Fibroblast of lung (primary cell): ENCODE data around the gene BANF2. TPM values are rescaled to one million over a fixed set of nuclear protein-coding genes. Genes with fewer than 3 reads are reported as not detected.

Experiments used
- DNase-seq, 2 donors: peaks; one replicate each; pipeline versions ENCODE4 v3.0.0 to v3.0.0-alpha.2; 2010; ENCODE audit warnings: low read depth in 2 of 2
- H2AFZ ChIP-seq: 2 replicates; pipeline ENCODE4 v1.5.1; 2012; ENCODE audit warnings: low read length, control low read depth, inconsistent platforms
- H3K27ac ChIP-seq: 2 replicates; pipeline ENCODE4 v1.5.1; 2011; ENCODE audit warnings: low read length, control low read depth; ENCODE audit not compliant: insufficient read depth
- H3K27me3 ChIP-seq: 2 replicates; pipeline ENCODE4 v1.5.1; 2011; ENCODE audit warnings: mild to moderate bottlenecking, low read length; ENCODE audit not compliant: control insufficient read depth, insufficient read depth
- H3K36me3 ChIP-seq: 2 replicates; pipeline ENCODE4 v1.5.1; 2011; ENCODE audit warnings: low read length; ENCODE audit not compliant: control insufficient read depth, insufficient read depth
- H3K4me1 ChIP-seq: 2 replicates; pipeline ENCODE4 v1.5.1; 2011; ENCODE audit warnings: low read length; ENCODE audit not compliant: control insufficient read depth, insufficient read depth; ENCODE audit errors: extremely low read depth
- H3K4me2 ChIP-seq: 2 replicates; pipeline ENCODE4 v1.5.1; 2011; ENCODE audit warnings: low read length, control low read depth; ENCODE audit not compliant: insufficient read depth; ENCODE audit errors: extremely low read depth
- H3K4me3 ChIP-seq, 4 experiments: fragments of 200-600 bp in 1 of 4; sonication (generic) in 1 of 4; replicated peaks in 1 of 4; 2 replicates each; pipeline ENCODE4 v1.5.1; 2011 to 2016; ENCODE audit warnings: low read length in 4 of 4, low read depth in 3 of 4, mild to moderate bottlenecking in 3 of 4, control low read depth in 2 of 4, inconsistent platforms in 1 of 4, mixed read lengths in 1 of 4; ENCODE audit not compliant: insufficient read depth in 1 of 4; ENCODE audit errors: control extremely low read depth in 1 of 4
- H3K79me2 ChIP-seq: 2 replicates; pipeline ENCODE4 v1.5.1; 2012; ENCODE audit warnings: mild to moderate bottlenecking, low read length, inconsistent platforms; ENCODE audit not compliant: control insufficient read depth, insufficient read depth
- H3K9ac ChIP-seq: 2 replicates; pipeline ENCODE4 v1.5.1; 2011; ENCODE audit warnings: mild to moderate bottlenecking, low read length, control low read depth; ENCODE audit not compliant: insufficient read depth
- H3K9me3 ChIP-seq: 2 replicates; pipeline ENCODE4 v1.5.1; 2012; ENCODE audit warnings: low read depth, low read length; ENCODE audit not compliant: control insufficient read depth, insufficient read depth
- H4K20me1 ChIP-seq: 2 replicates; pipeline ENCODE4 v1.5.1; 2011; ENCODE audit warnings: low read length; ENCODE audit not compliant: control insufficient read depth, insufficient read depth; ENCODE audit errors: extremely low read depth
- EZH2 ChIP-seq: IDR thresholded peaks from 2 replicates; pipeline ENCODE4 v1.5.1; 2012; ENCODE audit warnings: low read length, control low read depth, mild to moderate bottlenecking; ENCODE audit errors: missing control alignments
- polyA plus RNA-seq, 2 donors: library from polyadenylated mRNA; depleted of rRNA in 1 of 2; stranded (reverse) in 1 of 2; unstranded in 1 of 2; fragments of >200 nt; gene quantifications; 2 replicates each; pipeline ENCODE4 v1.2.1, GENCODE V29; 2011 to 2012; ENCODE audit warnings: missing spikeins in 1 of 2
- total RNA-seq: library from RNA; depleted of rRNA; stranded (reverse); fragments of >200 nt; gene quantifications from 2 replicates; pipeline ENCODE4 v1.2.1, GENCODE V29; 2014
- TF ChIP-seq, protein P1 (sequence below), 2 donors: IDR thresholded peaks in 1 of 2; conservative IDR thresholded peaks in 1 of 2; 1 replicate in 1 of 2; 2 replicates in 1 of 2; pipeline ENCODE4 v1.5.1; 2011 to 2012; ENCODE audit warnings: low read length in 2 of 2, control low read depth in 1 of 2, inconsistent platforms in 1 of 2, low read depth in 1 of 2, mild to moderate bottlenecking in 1 of 2

Gene BANF2
- total and polyA plus RNA-seq, 2 donors (not counting 1 experiment from before 2014, with no cell fraction given): not detected

DNA sequence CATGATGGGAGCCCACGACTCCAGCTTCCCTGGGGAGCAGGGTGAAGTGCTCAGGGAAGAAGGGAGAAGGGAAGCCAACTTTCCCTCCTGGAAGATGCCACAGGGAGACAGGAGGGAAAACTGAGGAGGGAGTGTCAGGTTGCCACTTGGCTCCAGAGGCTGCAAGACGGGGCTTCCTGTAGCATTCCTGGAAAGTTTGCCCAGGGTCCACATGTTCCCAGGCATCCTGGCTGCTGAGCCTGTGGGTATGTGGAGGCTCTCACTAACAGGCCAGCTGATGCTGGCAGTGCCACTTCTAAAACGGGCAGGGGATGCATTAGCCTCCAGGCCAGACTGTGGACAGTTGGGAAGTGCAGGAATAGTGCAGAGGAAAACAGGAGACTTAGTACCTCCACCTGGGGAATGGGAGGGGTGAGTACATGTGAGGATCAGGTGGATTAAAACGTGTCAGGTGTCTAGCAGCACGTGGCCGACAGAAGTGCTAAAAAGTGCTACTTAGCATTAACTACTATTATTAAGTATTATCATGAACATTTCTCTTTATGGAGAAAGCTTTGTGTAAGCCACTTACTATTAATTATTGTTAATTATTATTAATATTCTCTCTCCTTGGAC is 33.2 kb downstream of the BANF2 start:
- no peaks in the 10 kb centered on the region for H4K20me1 ChIP-seq
- no peak overlapping the region for H3K27ac ChIP-seq
- H3K36me3 ChIP-seq: no peaks in the 10 kb centered on the region
- H3K4me1 ChIP-seq: no peaks in the 10 kb centered on the region
- H2AFZ ChIP-seq: no peak overlapping the region
- no peak overlapping the region for H3K4me3 ChIP-seq
- no peak overlapping the region for H3K9ac ChIP-seq
- H3K27me3 ChIP-seq: no peaks in the 10 kb centered on the region
- TF ChIP-seq EZH2: no peak
- TF ChIP-seq, protein P1, sequence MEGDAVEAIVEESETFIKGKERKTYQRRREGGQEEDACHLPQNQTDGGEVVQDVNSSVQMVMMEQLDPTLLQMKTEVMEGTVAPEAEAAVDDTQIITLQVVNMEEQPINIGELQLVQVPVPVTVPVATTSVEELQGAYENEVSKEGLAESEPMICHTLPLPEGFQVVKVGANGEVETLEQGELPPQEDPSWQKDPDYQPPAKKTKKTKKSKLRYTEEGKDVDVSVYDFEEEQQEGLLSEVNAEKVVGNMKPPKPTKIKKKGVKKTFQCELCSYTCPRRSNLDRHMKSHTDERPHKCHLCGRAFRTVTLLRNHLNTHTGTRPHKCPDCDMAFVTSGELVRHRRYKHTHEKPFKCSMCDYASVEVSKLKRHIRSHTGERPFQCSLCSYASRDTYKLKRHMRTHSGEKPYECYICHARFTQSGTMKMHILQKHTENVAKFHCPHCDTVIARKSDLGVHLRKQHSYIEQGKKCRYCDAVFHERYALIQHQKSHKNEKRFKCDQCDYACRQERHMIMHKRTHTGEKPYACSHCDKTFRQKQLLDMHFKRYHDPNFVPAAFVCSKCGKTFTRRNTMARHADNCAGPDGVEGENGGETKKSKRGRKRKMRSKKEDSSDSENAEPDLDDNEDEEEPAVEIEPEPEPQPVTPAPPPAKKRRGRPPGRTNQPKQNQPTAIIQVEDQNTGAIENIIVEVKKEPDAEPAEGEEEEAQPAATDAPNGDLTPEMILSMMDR (conservative IDR thresholded peaks at IDR 0.05 in 1 of 2, IDR thresholded peaks at IDR 0.05 in 1 of 2; ENCODE audit: low read depth in 1 of 2, low read length in 2 of 2): no peak
- no peak overlapping the region for H3K4me2 ChIP-seq
- DNase-seq: no peak
- H3K79me2 ChIP-seq: no peaks in the 10 kb centered on the region
- H3K9me3 ChIP-seq: no peaks in the 10 kb centered on the region

DNA sequence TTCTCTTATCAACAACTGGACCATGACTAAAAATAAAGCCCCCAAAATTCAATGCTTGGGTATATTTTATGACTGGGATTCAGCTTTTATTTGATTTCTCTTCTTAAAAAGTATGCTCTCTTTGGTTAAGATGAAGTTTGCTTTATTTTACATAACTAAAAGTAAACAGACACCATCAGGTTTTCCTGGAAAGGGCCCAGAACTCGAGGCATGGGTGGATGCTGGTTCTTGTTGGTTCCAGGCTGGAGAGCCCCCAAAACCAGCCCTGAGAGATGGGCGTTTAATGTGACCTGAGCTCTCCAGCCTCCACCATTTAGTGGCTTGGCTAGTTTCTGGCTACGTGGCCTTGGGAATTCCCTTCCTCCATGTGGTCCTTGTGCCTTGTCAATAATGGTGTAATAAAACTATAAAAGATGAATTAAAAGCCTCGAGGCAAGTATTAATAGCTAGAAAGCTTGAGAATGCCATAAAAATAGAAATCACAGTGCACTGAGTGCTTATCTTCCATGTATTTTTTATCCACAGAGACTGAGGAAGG is 34.1 kb downstream of the BANF2 start:
- H3K4me1 ChIP-seq: no peaks in the 10 kb centered on the region
- H3K27me3 ChIP-seq: no peaks in the 10 kb centered on the region
- no peaks in the 10 kb centered on the region for H3K79me2 ChIP-seq
- no peak for DNase-seq
- H3K9me3 ChIP-seq: no peaks in the 10 kb centered on the region
- no peak overlapping the region for H3K9ac ChIP-seq
- H3K27ac ChIP-seq: no peak overlapping the region
- H2AFZ ChIP-seq: no peak overlapping the region
- H3K4me3 ChIP-seq: no peak overlapping the region
- TF ChIP-seq EZH2: no peak
- TF ChIP-seq, protein P1 (conservative IDR thresholded peaks at IDR 0.05 in 1 of 2, IDR thresholded peaks at IDR 0.05 in 1 of 2; ENCODE audit: low read depth in 1 of 2, low read length in 2 of 2): no peak
- no peaks in the 10 kb centered on the region for H4K20me1 ChIP-seq
- no peak overlapping the region for H3K4me2 ChIP-seq
- no peaks in the 10 kb centered on the region for H3K36me3 ChIP-seq

DNA sequence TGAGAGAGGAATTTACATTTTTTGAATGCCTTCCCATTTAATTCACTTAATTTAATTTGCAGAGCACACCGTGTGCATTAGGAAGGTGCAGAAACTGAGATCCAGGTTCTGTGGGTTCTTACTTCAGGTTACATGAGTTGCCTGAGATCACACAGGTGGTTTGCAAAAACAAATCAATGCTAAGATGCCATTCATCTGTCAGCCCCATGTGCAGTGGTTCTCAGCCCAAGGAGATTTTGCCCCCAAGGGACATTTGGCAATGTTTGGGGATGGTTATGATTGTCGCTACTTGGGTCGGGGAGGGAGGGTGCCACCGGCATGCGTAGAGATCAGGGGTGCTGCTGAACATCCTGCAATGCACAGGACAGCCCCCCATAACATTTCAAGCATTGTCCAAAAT is 34.6 kb downstream of the BANF2 start:
- no peaks in the 10 kb centered on the region for H4K20me1 ChIP-seq
- H3K9me3 ChIP-seq: no peaks in the 10 kb centered on the region
- no peaks in the 10 kb centered on the region for H3K4me1 ChIP-seq
- H3K4me3 ChIP-seq: no peak overlapping the region
- H3K36me3 ChIP-seq: no peaks in the 10 kb centered on the region
- H2AFZ ChIP-seq: no peak overlapping the region
- no peak overlapping the region for H3K27ac ChIP-seq
- no peak for DNase-seq
- H3K27me3 ChIP-seq: no peaks in the 10 kb centered on the region
- TF ChIP-seq, protein P1 (conservative IDR thresholded peaks at IDR 0.05 in 1 of 2, IDR thresholded peaks at IDR 0.05 in 1 of 2; ENCODE audit: low read depth in 1 of 2, low read length in 2 of 2): no peak
- no peak for TF ChIP-seq EZH2
- H3K79me2 ChIP-seq: no peaks in the 10 kb centered on the region
- no peak overlapping the region for H3K9ac ChIP-seq
- H3K4me2 ChIP-seq: no peak overlapping the region
